ENCODE results near the gene LST1.

LST1 gene

DNA sequence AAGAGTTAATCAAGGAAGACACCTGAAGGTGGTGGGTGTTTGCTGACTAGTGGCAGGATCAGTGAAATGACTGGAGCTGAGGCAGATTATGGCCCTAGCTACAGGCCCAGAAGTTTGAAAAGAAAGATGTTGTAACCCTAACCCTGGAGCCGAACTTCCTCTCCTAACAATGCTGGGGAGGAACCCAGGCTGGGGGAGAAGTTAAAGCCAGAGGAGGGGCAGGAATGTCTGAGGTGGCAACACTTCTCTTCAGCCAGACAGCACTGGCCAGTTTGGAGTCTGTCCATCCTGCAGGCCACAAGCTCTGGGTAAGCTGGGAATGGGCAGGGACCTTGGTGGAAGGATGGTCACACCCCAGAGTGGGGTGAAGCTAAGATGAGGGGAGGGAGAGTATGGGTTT, at the start of gene LST1:
Gene LST1, plus strand, starts transcription at position 270 of the 400 bp plus-strand sequence. CDS start 1,023 bp downstream, outside the sequence.
- no peak for DNase-seq (ENCODE audit: low spot score)

DNA sequence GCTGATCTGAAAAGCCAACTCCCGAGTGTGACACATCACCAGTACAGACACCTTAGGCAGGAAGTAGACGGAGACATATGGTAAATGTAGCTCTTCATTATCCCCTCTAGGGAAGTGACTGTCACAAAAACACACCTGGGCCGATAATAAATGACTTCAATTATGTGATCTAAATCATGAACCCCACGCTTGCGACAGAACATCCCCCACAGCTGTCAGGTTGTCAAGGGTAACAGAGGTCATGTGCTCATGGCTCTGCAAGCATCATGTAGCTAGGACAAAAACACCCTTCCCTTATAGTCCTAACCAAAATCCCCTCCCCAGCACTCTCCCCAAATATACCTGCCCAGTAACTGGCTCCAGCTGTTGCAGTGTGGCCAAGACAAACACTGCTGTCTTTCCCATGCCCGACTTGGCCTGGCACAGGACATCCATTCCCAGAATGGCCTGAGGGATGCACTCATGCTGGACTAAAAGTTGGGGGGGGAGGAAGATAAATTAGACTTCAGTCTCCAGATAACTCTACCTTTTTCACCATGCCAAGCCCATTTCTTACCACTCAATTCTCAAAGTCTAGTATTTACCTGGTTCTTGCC, 47.2 kb upstream of the LST1 start:
- no peak for DNase-seq (ENCODE audit: low spot score)

- DNase-seq (ENCODE audit: low spot score): no peak
Observed at GRCh38 chr6:31540640-31541039, 45.4 kb upstream of the LST1 start.

DNA sequence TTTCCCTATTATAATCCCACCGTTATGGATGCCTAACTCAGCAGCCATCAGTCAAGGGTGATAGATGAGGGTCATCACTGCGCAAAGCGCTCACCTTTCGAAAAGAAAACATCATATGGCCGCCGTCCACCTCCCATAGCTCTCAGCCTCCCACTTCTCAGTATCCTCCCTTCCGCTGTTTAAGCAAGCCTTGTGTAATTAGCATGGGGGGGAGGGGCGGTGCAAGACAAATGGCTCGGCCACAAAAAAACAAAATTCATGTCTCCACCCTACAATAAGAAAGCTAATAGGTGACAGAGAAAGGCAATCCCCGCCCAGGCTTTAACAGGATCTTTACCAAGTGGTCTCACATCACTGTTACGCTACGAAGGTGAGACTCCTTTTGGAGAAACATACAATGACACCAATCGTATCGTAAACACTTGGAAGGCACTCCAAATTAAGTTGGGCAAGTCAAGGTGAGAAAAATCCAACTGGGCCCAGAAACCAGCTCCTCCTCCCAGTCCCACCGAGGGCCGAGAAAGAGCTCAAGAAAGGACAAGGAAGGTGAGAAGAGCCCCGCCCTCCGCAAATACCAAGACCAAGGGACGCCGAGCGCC, 44.9 kb upstream of the LST1 start:
- peak; percentile 45 for DNase-seq (ENCODE audit: low spot score)

DNA sequence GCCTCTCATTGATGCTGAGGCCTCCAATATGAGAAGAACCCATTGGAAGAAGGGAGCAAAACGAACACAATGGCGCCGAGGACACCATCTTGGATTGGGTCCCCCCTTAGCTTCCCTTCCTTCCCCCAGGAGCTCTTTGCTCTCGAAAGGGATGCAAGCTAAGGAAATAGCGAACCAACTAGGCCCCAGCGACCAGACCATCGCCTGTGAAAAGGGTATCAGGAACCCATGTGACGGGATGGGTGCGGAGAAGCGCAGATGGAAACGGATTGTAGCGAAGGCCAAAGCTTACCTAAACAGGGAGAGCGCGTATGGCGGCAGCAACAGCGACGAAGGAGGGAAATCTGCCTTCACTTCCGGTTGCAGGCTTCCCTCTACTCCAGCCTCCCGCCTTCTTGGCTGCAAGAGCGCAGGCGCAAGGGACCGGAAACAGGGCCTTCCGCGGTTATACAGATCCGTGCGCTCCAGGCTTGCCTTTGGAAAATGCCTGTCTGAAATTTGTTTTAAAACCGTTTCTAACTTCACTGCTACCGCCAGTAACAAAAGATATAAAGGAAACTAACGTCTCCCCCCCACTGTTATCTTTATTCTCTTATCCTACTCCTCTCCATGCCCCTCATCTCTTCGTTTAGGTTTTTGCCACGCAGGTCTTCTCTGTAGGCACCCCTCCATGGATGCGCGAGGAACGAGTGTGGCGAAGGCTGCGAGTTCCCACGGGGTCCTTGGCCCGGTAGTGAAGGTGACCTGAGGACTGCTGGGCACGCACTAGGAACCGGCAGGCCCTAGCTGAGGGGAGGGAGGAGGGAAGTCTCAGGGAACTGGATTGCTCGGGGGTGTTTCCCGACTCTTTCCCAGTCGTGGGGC, 44.2 kb upstream of the LST1 start, which contains the start of gene DDX39B:
Gene DDX39B, minus strand, starts transcription at position 346 of the 864 bp plus-strand sequence. CDS start 1,471 bp downstream, outside the sequence.
- peak; percentile 97 for DNase-seq (ENCODE audit: low spot score)

DNA sequence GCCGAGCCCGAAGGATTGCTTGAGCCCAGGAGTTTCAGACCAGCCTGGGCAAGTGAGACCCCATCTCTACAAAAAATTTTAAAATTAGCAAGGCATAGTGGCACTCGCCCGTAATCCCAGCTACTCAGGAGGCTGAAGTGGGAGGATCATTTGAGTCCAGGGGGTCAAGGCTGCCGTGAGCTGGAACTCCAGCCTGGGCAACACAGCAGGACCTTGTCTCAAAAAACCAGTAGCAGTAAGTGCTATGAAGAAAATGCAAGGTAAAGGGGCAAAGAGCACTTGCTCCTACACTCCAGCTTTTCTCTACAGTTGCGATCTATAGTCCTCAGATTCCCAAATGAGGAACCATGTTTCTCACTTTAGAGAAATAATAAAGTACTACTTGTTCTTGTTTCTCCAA, 42.4 kb upstream of the LST1 start:
- DNase-seq (ENCODE audit: low spot score): no peak

- no peak for DNase-seq (ENCODE audit: low spot score)
Observed at GRCh38 chr6:31544676-31545075, 41.4 kb upstream of the LST1 start.

GRCh38 chr6:31545291-31545690, 40.8 kb upstream of the LST1 start:
- no peak for DNase-seq (ENCODE audit: low spot score)

- peak; percentile 79 for DNase-seq (ENCODE audit: low spot score)
Observed at GRCh38 chr6:31546339-31546957, 39.6 kb upstream of the LST1 start, which contains the start of gene ATP6V1G2. Gene ATP6V1G2 (minus strand): TSS chr6:31546608. CDS start chr6:31546559, 49 bp downstream.

GRCh38 chr6:31546958-31547726, 38.9 kb upstream of the LST1 start, which contains the start of gene NFKBIL1:
Gene NFKBIL1 (plus strand): TSS chr6:31547608. CDS start chr6:31547695, 87 bp downstream.
- peak; percentile 96 for DNase-seq (ENCODE audit: low spot score)

GRCh38 chr6:31547727-31548543, 38.1 kb upstream of the LST1 start:
- DNase-seq (ENCODE audit: low spot score): no peak

- no peak for DNase-seq (ENCODE audit: low spot score)
Observed at GRCh38 chr6:31548544-31548873, 37.6 kb upstream of the LST1 start.

- DNase-seq (ENCODE audit: low spot score): peak; percentile 52
Observed at GRCh38 chr6:31551371-31551770, 34.7 kb upstream of the LST1 start.

GRCh38 chr6:31556307-31556706, 29.8 kb upstream of the LST1 start:
- no peak for DNase-seq (ENCODE audit: low spot score)

GRCh38 chr6:31557443-31558317, 28.4 kb upstream of the LST1 start:
- no peak for DNase-seq (ENCODE audit: low spot score)

GRCh38 chr6:31558318-31558625, 27.8 kb upstream of the LST1 start:
- DNase-seq (ENCODE audit: low spot score): no peak

DNA sequence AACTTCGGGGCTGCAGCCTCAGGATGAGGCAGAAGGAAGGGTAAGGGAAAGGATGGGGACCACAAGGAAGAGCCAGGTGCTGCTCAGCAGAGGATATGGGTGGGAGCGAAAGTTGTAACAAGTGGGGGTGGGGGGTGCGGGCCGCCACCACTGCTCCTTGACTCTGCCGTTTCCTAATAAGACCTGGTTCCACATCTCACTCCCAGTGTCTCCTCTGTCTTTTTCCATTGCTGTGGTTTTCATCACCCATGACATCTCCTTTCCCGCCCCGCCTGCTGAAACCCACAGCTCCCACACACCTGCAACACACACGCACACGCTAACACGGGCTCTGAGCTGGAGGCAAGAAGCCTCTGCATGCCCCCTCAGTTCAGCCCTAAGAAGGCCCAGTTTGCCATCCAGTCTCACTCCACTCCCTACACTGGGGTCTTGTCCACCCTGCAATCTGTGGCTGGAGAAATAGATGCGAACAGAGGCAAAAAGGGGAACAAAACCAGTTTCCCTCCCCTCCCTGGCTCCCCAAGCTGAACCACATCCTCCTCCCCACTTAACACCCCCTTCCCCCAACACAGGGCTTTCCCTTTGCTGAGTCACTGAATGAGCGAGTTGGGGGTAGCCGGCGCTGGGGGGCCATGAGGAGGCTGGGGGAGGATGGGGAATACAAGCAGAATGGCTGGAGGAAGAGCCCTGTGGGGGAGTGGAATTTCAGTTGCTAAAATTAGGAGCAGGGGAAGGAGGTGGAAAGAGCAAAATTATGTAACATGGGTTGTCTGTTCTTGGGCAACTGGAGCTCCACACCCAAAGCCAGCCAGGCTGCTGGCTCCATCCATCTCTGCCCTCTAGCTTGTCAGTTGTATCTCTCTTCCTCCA, 27.2 kb upstream of the LST1 start:
- peak; percentile 47 for DNase-seq (ENCODE audit: low spot score)

GRCh38 chr6:31559606-31559957, 26.5 kb upstream of the LST1 start:
- DNase-seq (ENCODE audit: low spot score): no peak
